ENCODE data around the gene RNU1-2.
"Not testable (repeated sequence)": the region's sequence is repeated elsewhere in the genome, so short reads cannot be mapped to it uniquely, and the experiment has no call there.

GRCh38 chr1:16914928-16915626, 19.3 kb downstream of the RNU1-2 start:
- TF ChIP-seq CTCF (IDR thresholded peaks at IDR 0.05; ENCODE audit: low read depth, low read length, poor library complexity, severe bottlenecking); EZH2phosphoT487 (IDR thresholded peaks at IDR 0.05; ENCODE audit: borderline replicate concordance, low read length): not testable (repeated sequence)

All from DOHH2 (cell line).